HepG2 (cell line): ENCODE results near the gene BCL11B. TPM values are rescaled to one million over a fixed set of nuclear protein-coding genes. Genes with fewer than 3 reads are reported as not detected.

Experiments used
- ATAC-seq: fragments of 200-7000 bp; cut with Tn5 transposase; 3 replicates; pipeline ENCODE4 v1.9.1; 2020; ENCODE audit warnings: mild to moderate bottlenecking, moderate library complexity
- BruUV-seq: library from RNA; stranded (reverse); fragments of 400-500 nt; replicated peaks from 2 replicates; lab custom pipeline; 2021; lab: Mats Ljungman, UMichigan
- CTCF ChIA-PET: fragments of 300-600 bp; formaldehyde crosslinking; extraction: SDS; loops from one replicate; lab custom pipeline; 2021; ENCODE audit warnings: low total read pairs, inconsistent platforms, low intra/inter-chr PET ratio; lab: Yijun Ruan, JAX
- POLR2A ChIA-PET: fragments of 350-600 bp; sonication (Branson Sonifier 250); formaldehyde crosslinking; loops from one replicate; lab custom pipeline; 2020; ENCODE audit warnings: antibody characterized with exemption, inconsistent platforms; lab: Yijun Ruan, JAX
- DNase-seq: peaks from one replicate; pipeline ENCODE4 v3.0.0-alpha.2; 2015; ENCODE audit warnings: low spot score
- FAIRE-seq: peaks from 3 replicates; lab custom pipeline; 2011; peaks lifted over from hg19 to GRCh38; lab: Jason Lieb, UNC
- H2AFZ ChIP-seq: one replicate; pipeline ENCODE4 v1.6.1; 2011; ENCODE audit warnings: low read length, inconsistent platforms
- H3K27ac ChIP-seq: fragments of 300-600 bp; 3 replicates; pipeline ENCODE4 v1.8.0; 2011; ENCODE audit warnings: mixed run types, mild to moderate bottlenecking, mixed read lengths, low read length, inconsistent platforms; ENCODE audit not compliant: insufficient read depth; ENCODE audit errors: extremely low read length
- H3K27me3 ChIP-seq, 2 experiments: fragments of 200-600 bp in 1 of 2; 2 replicates in 1 of 2; 3 replicates in 1 of 2; pipeline versions ENCODE4 v1.6.0 to v1.8.0; 2011; ENCODE audit warnings: low read length in 2 of 2, mild to moderate bottlenecking in 2 of 2, moderate library complexity in 2 of 2, inconsistent platforms in 1 of 2; ENCODE audit not compliant: insufficient read depth in 2 of 2, control insufficient read depth in 1 of 2
- H3K36me3 ChIP-seq, 2 experiments: fragments of 200-600 bp in 1 of 2; replicated peaks in 1 of 2; 2 replicates in 1 of 2; 3 replicates in 1 of 2; pipeline versions ENCODE4 v1.5.1 to v1.8.0; 2011; ENCODE audit warnings: low read length in 2 of 2, inconsistent platforms in 1 of 2; ENCODE audit not compliant: insufficient read depth in 2 of 2, control insufficient read depth in 1 of 2
- H3K4me1 ChIP-seq: 2 replicates; pipeline ENCODE4 v1.5.1; 2012; ENCODE audit warnings: low read length, inconsistent platforms; ENCODE audit not compliant: insufficient read depth
- H3K4me2 ChIP-seq: 2 replicates; pipeline ENCODE4 v1.6.0; 2011; ENCODE audit warnings: low read depth, low read length, inconsistent platforms
- H3K4me3 ChIP-seq, 3 experiments: fragments of 200-600 bp in 1 of 3; sonication (generic), shearing (Covaris generic) in 1 of 3; replicated peaks in 1 of 3; 2 replicates each; pipeline ENCODE4 v1.5.1; 2011 to 2016; ENCODE audit warnings: low read length in 3 of 3, inconsistent platforms in 2 of 3, low read depth in 2 of 3, mild to moderate bottlenecking in 2 of 3, control low read depth in 1 of 3, mixed read lengths in 1 of 3; ENCODE audit not compliant: insufficient read depth in 1 of 3
- H3K79me2 ChIP-seq: one replicate; pipeline ENCODE4 v1.6.1; 2011; ENCODE audit warnings: low read length, inconsistent platforms; ENCODE audit not compliant: insufficient read depth
- H3K9ac ChIP-seq: 2 replicates; pipeline ENCODE4 v1.6.0; 2011; ENCODE audit warnings: mild to moderate bottlenecking, low read depth, low read length, inconsistent platforms; ENCODE audit not compliant: insufficient read depth
- H3K9me3 ChIP-seq: 2 replicates; pipeline ENCODE4 v1.5.1; 2012; ENCODE audit warnings: mild to moderate bottlenecking, low read length
- H4K20me1 ChIP-seq: 2 replicates; pipeline ENCODE4 v1.6.0; 2011; ENCODE audit warnings: inconsistent platforms, mild to moderate bottlenecking, low read length, moderate library complexity; ENCODE audit not compliant: insufficient read depth
- MBD4 ChIP-seq: IDR thresholded peaks from 2 replicates; pipeline ENCODE4 v1.6.1; 2012; ENCODE audit warnings: low read length, inconsistent platforms, borderline replicate concordance
- ZMYM3 ChIP-seq: sonication (generic); formaldehyde crosslinking; IDR thresholded peaks from 2 replicates; pipeline ENCODE4 v1.5.1; 2020; ENCODE audit warnings: mild to moderate bottlenecking, missing genetic modification reagents
- ZNF768 ChIP-seq: sonication (generic); formaldehyde crosslinking; IDR thresholded peaks from 2 replicates; pipeline ENCODE4 v1.4.0; 2020; ENCODE audit warnings: missing genetic modification reagents
- WGBS: methylation state at CpG from one replicate; pipeline ENCODE4 v1.1.6; 2017; ENCODE audit warnings: low lambda C conversion rate; 5-methylcytosine and 5-hydroxymethylcytosine counted together
- in situ Hi-C: cut with HindIII; loops from 2 replicates; pipeline ENCODE4 v1.10.0; 2017; ENCODE audit warnings: low pct_unique_long_range_greater_than_20kb; ENCODE audit not compliant: extremely low pct_ligation_motif_present
- intact Hi-C: fragments of 100-400 bp; cut with micrococcal nuclease; formaldehyde crosslinking; loops from one replicate; pipeline ENCODE4 v1.10.0; 2022; ENCODE audit not compliant: unreplicated experiment
- polyA plus RNA-seq, 8 experiments: library from polyadenylated mRNA; depleted of rRNA in 3 of 8; stranded (reverse) in 7 of 8; unstranded in 1 of 8; fragments of >200 nt; fragmentation: Illumina TruSeq in 4 of 8; extraction: Trizol in 4 of 8; gene quantifications; 2 replicates each; pipeline versions ENCODE4 v1.2.1 to v1.2.3, GENCODE V29; 2011 to 2016; ENCODE audit warnings: low read depth in 4 of 8, missing spikeins in 1 of 8, mixed read lengths in 1 of 8; ENCODE audit not compliant: insufficient read depth in 1 of 8
- total RNA-seq, 5 experiments: library from RNA; depleted of rRNA; stranded (reverse); fragments of >200 nt; fragmentation: Illumina TruSeq; extraction: Trizol; gene quantifications; 2 replicates each; pipeline ENCODE4 v1.2.3, GENCODE V29; 2016; ENCODE audit warnings: low read depth in 1 of 5
- TF ChIP-seq, protein P1 (sequence below): sonication (generic); formaldehyde crosslinking; IDR thresholded peaks from 2 replicates; pipeline ENCODE4 v1.5.0; 2020; ENCODE audit warnings: missing genetic modification reagents
- TF ChIP-seq, protein P2 (sequence below): sonication (generic); formaldehyde crosslinking; IDR thresholded peaks from 2 replicates; pipeline ENCODE4 v1.4.0; 2020; ENCODE audit warnings: missing genetic modification reagents
- TF ChIP-seq, protein P3 (sequence below): sonication (generic); formaldehyde crosslinking; conservative IDR thresholded peaks from 2 replicates; pipeline ENCODE4 v1.4.0; 2020; ENCODE audit warnings: missing genetic modification reagents
- TF ChIP-seq, protein P4 (sequence below): sonication (generic); formaldehyde crosslinking; IDR thresholded peaks from 2 replicates; pipeline ENCODE4 v1.4.0; 2020; ENCODE audit warnings: mild to moderate bottlenecking, missing genetic modification reagents
- TF ChIP-seq, protein P5 (sequence below): sonication (generic); formaldehyde crosslinking; IDR thresholded peaks from 2 replicates; pipeline ENCODE4 v1.4.0; 2020; ENCODE audit warnings: missing genetic modification reagents
- TF ChIP-seq, protein P6 (sequence below): sonication (generic); formaldehyde crosslinking; IDR thresholded peaks from 2 replicates; pipeline ENCODE4 v1.4.0; 2020; ENCODE audit warnings: mild to moderate bottlenecking, missing genetic modification reagents

BCL11B gene
- total and polyA plus RNA-seq, 2 of the 13 experiments (the other 11 are each of a cell fraction or from before 2014, with no cell fraction given): not detected

DNA sequence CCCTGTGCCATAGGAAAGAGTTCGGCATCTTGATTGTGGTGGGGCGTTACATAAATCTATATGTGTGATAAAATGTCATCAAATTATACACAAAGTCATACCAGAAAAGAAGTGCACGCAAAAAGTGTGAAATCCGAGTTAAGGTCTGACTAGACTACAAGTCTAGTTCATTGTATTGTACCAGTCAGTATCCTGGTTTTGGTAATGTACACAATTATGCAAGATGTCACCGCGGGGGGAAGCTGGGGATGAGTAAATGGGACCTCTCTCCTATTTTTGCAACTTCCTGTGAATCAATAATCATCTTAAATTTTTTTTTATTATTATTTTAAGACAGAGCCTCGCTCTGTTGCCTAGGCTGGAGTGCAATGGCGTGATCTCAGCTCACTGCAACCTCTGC lies 43.2 kb upstream of the BCL11B start (continued):
- TF ChIP-seq, protein P1, sequence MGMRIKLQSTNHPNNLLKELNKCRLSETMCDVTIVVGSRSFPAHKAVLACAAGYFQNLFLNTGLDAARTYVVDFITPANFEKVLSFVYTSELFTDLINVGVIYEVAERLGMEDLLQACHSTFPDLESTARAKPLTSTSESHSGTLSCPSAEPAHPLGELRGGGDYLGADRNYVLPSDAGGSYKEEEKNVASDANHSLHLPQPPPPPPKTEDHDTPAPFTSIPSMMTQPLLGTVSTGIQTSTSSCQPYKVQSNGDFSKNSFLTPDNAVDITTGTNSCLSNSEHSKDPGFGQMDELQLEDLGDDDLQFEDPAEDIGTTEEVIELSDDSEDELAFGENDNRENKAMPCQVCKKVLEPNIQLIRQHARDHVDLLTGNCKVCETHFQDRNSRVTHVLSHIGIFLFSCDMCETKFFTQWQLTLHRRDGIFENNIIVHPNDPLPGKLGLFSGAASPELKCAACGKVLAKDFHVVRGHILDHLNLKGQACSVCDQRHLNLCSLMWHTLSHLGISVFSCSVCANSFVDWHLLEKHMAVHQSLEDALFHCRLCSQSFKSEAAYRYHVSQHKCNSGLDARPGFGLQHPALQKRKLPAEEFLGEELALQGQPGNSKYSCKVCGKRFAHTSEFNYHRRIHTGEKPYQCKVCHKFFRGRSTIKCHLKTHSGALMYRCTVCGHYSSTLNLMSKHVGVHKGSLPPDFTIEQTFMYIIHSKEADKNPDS (CRISPR knock-in tag): no peak
- TF ChIP-seq, protein P2, sequence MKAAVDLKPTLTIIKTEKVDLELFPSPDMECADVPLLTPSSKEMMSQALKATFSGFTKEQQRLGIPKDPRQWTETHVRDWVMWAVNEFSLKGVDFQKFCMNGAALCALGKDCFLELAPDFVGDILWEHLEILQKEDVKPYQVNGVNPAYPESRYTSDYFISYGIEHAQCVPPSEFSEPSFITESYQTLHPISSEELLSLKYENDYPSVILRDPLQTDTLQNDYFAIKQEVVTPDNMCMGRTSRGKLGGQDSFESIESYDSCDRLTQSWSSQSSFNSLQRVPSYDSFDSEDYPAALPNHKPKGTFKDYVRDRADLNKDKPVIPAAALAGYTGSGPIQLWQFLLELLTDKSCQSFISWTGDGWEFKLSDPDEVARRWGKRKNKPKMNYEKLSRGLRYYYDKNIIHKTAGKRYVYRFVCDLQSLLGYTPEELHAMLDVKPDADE (CRISPR knock-in tag): no peak
- TF ChIP-seq MBD4: no peak
- TF ChIP-seq, protein P3, sequence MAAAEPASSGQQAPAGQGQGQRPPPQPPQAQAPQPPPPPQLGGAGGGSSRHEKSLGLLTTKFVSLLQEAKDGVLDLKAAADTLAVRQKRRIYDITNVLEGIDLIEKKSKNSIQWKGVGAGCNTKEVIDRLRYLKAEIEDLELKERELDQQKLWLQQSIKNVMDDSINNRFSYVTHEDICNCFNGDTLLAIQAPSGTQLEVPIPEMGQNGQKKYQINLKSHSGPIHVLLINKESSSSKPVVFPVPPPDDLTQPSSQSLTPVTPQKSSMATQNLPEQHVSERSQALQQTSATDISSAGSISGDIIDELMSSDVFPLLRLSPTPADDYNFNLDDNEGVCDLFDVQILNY (CRISPR knock-in tag): no peak

DNA sequence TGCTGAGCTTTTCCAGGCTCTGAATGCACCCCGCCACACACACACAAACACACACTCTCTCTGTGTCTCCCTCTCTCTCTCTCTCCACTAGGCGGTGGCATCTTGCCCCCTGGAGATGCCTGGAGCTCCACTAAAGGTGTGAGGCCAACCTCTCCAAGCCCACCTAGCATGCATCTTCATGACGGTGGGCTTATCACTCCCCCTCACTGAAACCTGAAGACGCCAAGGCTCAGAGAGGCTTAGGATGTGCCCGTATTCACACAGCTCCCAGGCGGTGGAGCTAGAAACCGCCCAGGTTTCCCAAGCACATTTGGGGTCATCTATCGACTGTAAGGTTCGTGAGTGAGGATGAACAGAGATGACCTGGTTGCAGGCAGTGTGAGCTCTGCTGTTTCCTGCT lies 42.6 kb upstream of the BCL11B start:
- Histone ChIP-seq H3K9me3 (no peaks in the 10 kb centered on the region), H3K4me1 (peaks cover 58% of the 10 kb centered on the region), H4K20me1 (no peaks in the 10 kb centered on the region), H3K27ac (no peak overlapping the region), H2AFZ (no peak overlapping the region), H3K36me3 (no peaks in the 10 kb centered on the region), H3K27me3 (no peaks in the 10 kb centered on the region), H3K4me2 (no peak overlapping the region), H3K79me2 (no peaks in the 10 kb centered on the region)
- ATAC-seq: no peak
- POLR2A ChIA-PET: no interaction called here
- CTCF ChIA-PET: no interaction called here
- no TSS peak for BruUV-seq
- 94% methylated on average over 5 of the region's 9 CpGs for WGBS
- FAIRE-seq: no peak
- TF ChIP-seq, protein P4, sequence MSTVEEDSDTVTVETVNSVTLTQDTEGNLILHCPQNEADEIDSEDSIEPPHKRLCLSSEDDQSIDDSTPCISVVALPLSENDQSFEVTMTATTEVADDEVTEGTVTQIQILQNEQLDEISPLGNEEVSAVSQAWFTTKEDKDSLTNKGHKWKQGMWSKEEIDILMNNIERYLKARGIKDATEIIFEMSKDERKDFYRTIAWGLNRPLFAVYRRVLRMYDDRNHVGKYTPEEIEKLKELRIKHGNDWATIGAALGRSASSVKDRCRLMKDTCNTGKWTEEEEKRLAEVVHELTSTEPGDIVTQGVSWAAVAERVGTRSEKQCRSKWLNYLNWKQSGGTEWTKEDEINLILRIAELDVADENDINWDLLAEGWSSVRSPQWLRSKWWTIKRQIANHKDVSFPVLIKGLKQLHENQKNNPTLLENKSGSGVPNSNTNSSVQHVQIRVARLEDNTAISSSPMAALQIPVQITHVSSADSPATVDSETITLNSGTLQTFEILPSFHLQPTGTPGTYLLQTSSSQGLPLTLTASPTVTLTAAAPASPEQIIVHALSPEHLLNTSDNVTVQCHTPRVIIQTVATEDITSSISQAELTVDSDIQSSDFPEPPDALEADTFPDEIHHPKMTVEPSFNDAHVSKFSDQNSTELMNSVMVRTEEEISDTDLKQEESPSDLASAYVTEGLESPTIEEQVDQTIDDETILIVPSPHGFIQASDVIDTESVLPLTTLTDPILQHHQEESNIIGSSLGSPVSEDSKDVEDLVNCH: no peak
- TF ChIP-seq, protein P5, sequence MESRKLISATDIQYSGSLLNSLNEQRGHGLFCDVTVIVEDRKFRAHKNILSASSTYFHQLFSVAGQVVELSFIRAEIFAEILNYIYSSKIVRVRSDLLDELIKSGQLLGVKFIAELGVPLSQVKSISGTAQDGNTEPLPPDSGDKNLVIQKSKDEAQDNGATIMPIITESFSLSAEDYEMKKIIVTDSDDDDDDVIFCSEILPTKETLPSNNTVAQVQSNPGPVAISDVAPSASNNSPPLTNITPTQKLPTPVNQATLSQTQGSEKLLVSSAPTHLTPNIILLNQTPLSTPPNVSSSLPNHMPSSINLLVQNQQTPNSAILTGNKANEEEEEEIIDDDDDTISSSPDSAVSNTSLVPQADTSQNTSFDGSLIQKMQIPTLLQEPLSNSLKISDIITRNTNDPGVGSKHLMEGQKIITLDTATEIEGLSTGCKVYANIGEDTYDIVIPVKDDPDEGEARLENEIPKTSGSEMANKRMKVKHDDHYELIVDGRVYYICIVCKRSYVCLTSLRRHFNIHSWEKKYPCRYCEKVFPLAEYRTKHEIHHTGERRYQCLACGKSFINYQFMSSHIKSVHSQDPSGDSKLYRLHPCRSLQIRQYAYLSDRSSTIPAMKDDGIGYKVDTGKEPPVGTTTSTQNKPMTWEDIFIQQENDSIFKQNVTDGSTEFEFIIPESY: peak; percentile 54; the same call in 1 of the 2 replicates
- 0 out of 2 replicates have a peak, but pooled peaks have one; percentile 36 for TF ChIP-seq ZMYM3 (CRISPR knock-in tag)
- TF ChIP-seq, protein P6, sequence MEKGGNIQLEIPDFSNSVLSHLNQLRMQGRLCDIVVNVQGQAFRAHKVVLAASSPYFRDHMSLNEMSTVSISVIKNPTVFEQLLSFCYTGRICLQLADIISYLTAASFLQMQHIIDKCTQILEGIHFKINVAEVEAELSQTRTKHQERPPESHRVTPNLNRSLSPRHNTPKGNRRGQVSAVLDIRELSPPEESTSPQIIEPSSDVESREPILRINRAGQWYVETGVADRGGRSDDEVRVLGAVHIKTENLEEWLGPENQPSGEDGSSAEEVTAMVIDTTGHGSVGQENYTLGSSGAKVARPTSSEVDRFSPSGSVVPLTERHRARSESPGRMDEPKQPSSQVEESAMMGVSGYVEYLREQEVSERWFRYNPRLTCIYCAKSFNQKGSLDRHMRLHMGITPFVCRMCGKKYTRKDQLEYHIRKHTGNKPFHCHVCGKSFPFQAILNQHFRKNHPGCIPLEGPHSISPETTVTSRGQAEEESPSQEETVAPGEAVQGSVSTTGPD (CRISPR knock-in tag): no peak
- TF ChIP-seq ZNF768 (CRISPR knock-in tag): peak; percentile 94
- TF ChIP-seq, all 625 proteins: peak for 3
- DNase-seq: no peak
- intact Hi-C loops (loop anchor here (5.0 kb wide), 1 partner anchor 42 kb away; the partner anchor contains the start of gene BCL11B), in situ Hi-C loops (no loop called here)
- no peak overlapping the region for H3K9ac ChIP-seq
- no peak overlapping the region for H3K4me3 ChIP-seq
